GM12873 (cell line): ENCODE data around the gene FRMD4B.

Experiments used
- CTCF ChIP-seq: IDR thresholded peaks from 2 replicates; pipeline ENCODE4 v1.5.1; 2012; ENCODE audit warnings: low read depth, mild to moderate bottlenecking, moderate library complexity, low read length, control low read depth; ENCODE audit not compliant: insufficient read depth; ENCODE audit errors: missing control alignments

The FRMD4B gene

GRCh38 chr3:69174445-69174844, 211.4 kb downstream of the FRMD4B start:
- TF ChIP-seq CTCF, result no peak

GRCh38 chr3:69172058-69172457, 213.8 kb downstream of the FRMD4B start:
- TF ChIP-seq CTCF, result no peak

- no peak for TF ChIP-seq CTCF
Observed at GRCh38 chr3:69166446-69166845, 219.4 kb downstream of the FRMD4B start.

GRCh38 chr3:69165744-69166143, 220.1 kb downstream of the FRMD4B start:
- no peak for TF ChIP-seq CTCF

GRCh38 chr3:69164296-69164695, 221.6 kb downstream of the FRMD4B start:
- TF ChIP-seq CTCF, result no peak

GRCh38 chr3:69162308-69162980, 223.4 kb downstream of the FRMD4B start:
- TF ChIP-seq CTCF, result no peak

- peak; percentile 85 for TF ChIP-seq CTCF
Observed at GRCh38 chr3:69161587-69162307, 224.1 kb downstream of the FRMD4B start.
